ENCODE results near the gene NR2F1. TPM values are rescaled to one million over a fixed set of nuclear protein-coding genes. Genes with fewer than 3 reads are reported as not detected.
A peak's percentile ranks its signal among the peaks of the same experiment; 100 is the strongest.

NR2F1 gene
- total RNA-seq, 1 experiment from 2014 or later: not detected

DNA sequence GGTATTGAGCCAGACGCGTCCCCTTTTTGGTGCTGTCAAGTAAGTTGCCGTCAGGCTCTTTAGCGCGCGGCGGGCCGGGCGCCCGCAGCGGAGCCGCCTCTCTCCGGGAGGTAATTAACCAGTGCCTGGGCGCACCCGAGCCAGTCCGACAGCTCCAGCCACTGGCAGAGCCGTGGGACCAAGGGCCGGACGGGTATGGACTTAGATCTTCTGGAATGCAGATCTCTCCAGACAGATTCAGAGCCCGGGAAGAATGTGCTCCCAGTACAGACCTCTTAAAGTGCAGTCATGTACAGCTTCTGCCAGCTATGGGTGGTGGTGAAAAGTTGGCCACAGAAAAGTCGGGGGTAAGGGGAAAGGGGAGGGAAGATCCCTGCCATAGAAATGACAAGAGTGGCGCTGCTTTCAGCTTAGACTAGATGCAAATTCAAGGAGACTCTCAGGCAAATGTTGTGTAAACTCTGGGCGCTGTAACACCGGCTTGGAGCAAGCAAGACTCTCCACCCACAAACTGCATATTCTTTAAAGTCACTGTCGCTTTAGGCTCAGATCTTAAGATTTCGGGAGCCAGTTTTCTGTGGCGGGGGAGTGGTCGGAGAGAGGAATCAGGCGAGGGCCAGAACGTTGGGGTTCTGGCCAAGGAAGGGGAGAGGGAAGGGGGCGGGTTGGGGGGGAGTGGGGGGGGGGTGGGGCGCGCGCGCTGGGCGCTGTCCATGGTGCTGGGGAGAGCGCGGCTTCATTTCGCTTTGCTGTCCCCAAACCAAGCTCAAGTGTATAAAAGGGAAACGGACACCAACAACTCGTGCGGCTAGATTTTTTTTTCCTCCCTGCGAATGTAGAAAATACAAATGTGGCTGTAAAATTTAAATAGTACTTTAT is 29.2 kb downstream of the NR2F1 start:
- Histone ChIP-seq H2BK120ac (ENCODE audit: low read depth, low read length, poor library complexity, severe bottlenecking) (no peak overlapping the region), H2AK5ac (ENCODE audit: insufficient read length, low read length) (no peak overlapping the region), H2BK15ac (ENCODE audit: low read depth, low read length) (no peak overlapping the region), H3K79me2 (ENCODE audit: insufficient read depth, low read length) (no peaks in the 10 kb centered on the region), H3K79me1 (ENCODE audit: insufficient read depth, low read depth, low read length, poor library complexity, severe bottlenecking) (no peaks in the 10 kb centered on the region), H3K9ac (ENCODE audit: extremely low read depth, insufficient read length, low read length) (no peak overlapping the region), H2BK5ac (ENCODE audit: insufficient read length, low read length) (no peak overlapping the region), H4K8ac (replicated peaks; ENCODE audit: insufficient read length, low read depth, low read length) (no peak overlapping the region), H3K23me2 (ENCODE audit: insufficient read length, low read depth, low read length, poor library complexity, severe bottlenecking) (peaks cover 8% of the 10 kb centered on the region), H3K56ac (ENCODE audit: insufficient read length, low read depth, low read length) (no peak overlapping the region), H3K18ac (ENCODE audit: insufficient read length, low read depth, low read length) (no peak overlapping the region), H3K4me1 (ENCODE audit: insufficient read depth, low read length) (peaks cover 3% of the 10 kb centered on the region; the same call in 1 of the 2 replicates), H3K14ac (ENCODE audit: insufficient read depth, low read length) (no peak overlapping the region), H4K20me1 (ENCODE audit: control insufficient read depth, insufficient read depth, insufficient read length) (no peaks in the 10 kb centered on the region), H3K9me3 (ENCODE audit: control insufficient read depth, low read depth, low read length) (no peaks in the 10 kb centered on the region), H2AFZ (ENCODE audit: low read length) (no peak overlapping the region), H2BK12ac (ENCODE audit: insufficient read length, low read depth, low read length) (no peak overlapping the region), H4K91ac (ENCODE audit: insufficient read length, low read depth, low read length) (no peak overlapping the region), H4K5ac (ENCODE audit: insufficient read length, low read depth, low read length) (no peak overlapping the region), H3K4me2 (ENCODE audit: insufficient read depth, insufficient read length, low read length) (peak overlapping the region; percentile 85), H2BK20ac (ENCODE audit: low read depth, low read length, poor library complexity, severe bottlenecking) (no peak overlapping the region), H3K27me3 (ENCODE audit: insufficient read depth, low read length) (peaks cover 82% of the 10 kb centered on the region), H3T11ph (ENCODE audit: low read length) (no peak overlapping the region), H3K27ac (ENCODE audit: insufficient read length, low read depth, low read length) (no peak overlapping the region), H3K4ac (ENCODE audit: low read depth, low read length) (no peak overlapping the region), H3K23ac (ENCODE audit: insufficient read length, low read depth, low read length) (no peak overlapping the region)
- Mint-ChIP-seq H3K4me3 (peak overlapping the region; percentile 9 to 72; a peak in 4 of 5 replicates), H3K27me3 (ENCODE audit: low read depth) (no peaks in the 10 kb centered on the region), H3K27ac (no peak overlapping the region), H3K4me1 (peaks cover 20 to 37% of the 10 kb centered on the region in 2 experiments), H3K9me3 (peaks cover 0 to 8% of the 10 kb centered on the region in 2 experiments; a peak in 2 of 5 replicates), H3K36me3 (ENCODE audit: insufficient read depth in 1 of 3, low read depth in 3 of 3) (no peaks in the 10 kb centered on the region)
- WGBS (ENCODE audit: extremely low coverage, insufficient read length, low lambda C conversion rate): no CpG with 5 or more reads among the region's 43 CpGs
- TF ChIP-seq, protein P1, sequence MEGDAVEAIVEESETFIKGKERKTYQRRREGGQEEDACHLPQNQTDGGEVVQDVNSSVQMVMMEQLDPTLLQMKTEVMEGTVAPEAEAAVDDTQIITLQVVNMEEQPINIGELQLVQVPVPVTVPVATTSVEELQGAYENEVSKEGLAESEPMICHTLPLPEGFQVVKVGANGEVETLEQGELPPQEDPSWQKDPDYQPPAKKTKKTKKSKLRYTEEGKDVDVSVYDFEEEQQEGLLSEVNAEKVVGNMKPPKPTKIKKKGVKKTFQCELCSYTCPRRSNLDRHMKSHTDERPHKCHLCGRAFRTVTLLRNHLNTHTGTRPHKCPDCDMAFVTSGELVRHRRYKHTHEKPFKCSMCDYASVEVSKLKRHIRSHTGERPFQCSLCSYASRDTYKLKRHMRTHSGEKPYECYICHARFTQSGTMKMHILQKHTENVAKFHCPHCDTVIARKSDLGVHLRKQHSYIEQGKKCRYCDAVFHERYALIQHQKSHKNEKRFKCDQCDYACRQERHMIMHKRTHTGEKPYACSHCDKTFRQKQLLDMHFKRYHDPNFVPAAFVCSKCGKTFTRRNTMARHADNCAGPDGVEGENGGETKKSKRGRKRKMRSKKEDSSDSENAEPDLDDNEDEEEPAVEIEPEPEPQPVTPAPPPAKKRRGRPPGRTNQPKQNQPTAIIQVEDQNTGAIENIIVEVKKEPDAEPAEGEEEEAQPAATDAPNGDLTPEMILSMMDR (conservative IDR thresholded peaks at IDR 0.05): no peak
- DNase-seq: peak; percentile 66
